ENCODE results near the gene WWOX.

GRCh38 chr16:78579020-78579419, 479.6 kb downstream of the WWOX start:
- TF ChIP-seq RAD21 (conservative IDR thresholded peaks at IDR 0.05) (no peak), CTCF (IDR thresholded peaks at IDR 0.05; ENCODE audit: poor library complexity, severe bottlenecking) (no peak), SMC3 (conservative IDR thresholded peaks at IDR 0.05; ENCODE audit: poor library complexity) (no peak), POLR2AphosphoS5 (IDR thresholded peaks at IDR 0.05) (peak; percentile 38), EP300 (conservative IDR thresholded peaks at IDR 0.05; ENCODE audit: poor library complexity, severe bottlenecking) (peak; percentile 50), TAF1 (IDR thresholded peaks at IDR 0.05; ENCODE audit: low read depth) (no peak), EZH2 (IDR thresholded peaks at IDR 0.05; ENCODE audit: borderline replicate concordance, insufficient read depth, low read length, poor library complexity, severe bottlenecking) (no peak), MXI1 (conservative IDR thresholded peaks at IDR 0.05; ENCODE audit: poor library complexity, severe bottlenecking) (no peak)

All from neural cell (in vitro differentiated cells).